Activated CD4-positive, alpha-beta T cell treated with anti-CD3 and anti-CD28 coated beads for 36 hours (primary cell): ENCODE data around the gene LFNG. TPM values are rescaled to one million over a fixed set of nuclear protein-coding genes. Genes with fewer than 3 reads are reported as not detected.
"Not testable (repeated sequence)": the region's sequence is repeated elsewhere in the genome, so short reads cannot be mapped to it uniquely, and the experiment has no call there.

Experiments
- ATAC-seq: fragments of 200-7000 bp; cut with Tn5 transposase; one replicate; pipeline ENCODE4 v1.10.0; 2021; ENCODE audit warnings: mild to moderate bottlenecking, moderate library complexity
- CTCF ChIA-PET: fragments of 350-600 bp; sonication (Branson Sonifier 250); formaldehyde crosslinking; loops from one replicate; lab custom pipeline; 2021; ENCODE audit warnings: antibody characterized with exemption; lab: Charles Lee
- POLR2A ChIA-PET: fragments of 350-600 bp; sonication (Branson Sonifier 250); formaldehyde crosslinking; loops from one replicate; lab custom pipeline; 2021; ENCODE audit warnings: antibody characterized with exemption, inconsistent platforms; lab: Charles Lee
- DNase-seq: peaks from one replicate; pipeline ENCODE4 v3.0.0-alpha.2; 2020
- H3K27ac Mint-ChIP-seq: one replicate; pipeline ENCODE4 v1.8.0; 2021; ENCODE audit warnings: mixed read lengths
- H3K27me3 Mint-ChIP-seq: one replicate; pipeline ENCODE4 v1.8.0; 2021; ENCODE audit warnings: mixed read lengths
- H3K36me3 Mint-ChIP-seq: one replicate; pipeline ENCODE4 v1.8.0; 2021; ENCODE audit warnings: low read depth, mixed read lengths
- H3K4me1 Mint-ChIP-seq: one replicate; pipeline ENCODE4 v1.8.0; 2021; ENCODE audit warnings: mixed read lengths
- H3K4me3 Mint-ChIP-seq: one replicate; pipeline ENCODE4 v1.8.0; 2021; ENCODE audit warnings: mild to moderate bottlenecking, moderate library complexity, mixed read lengths
- H3K9me3 Mint-ChIP-seq: one replicate; pipeline ENCODE4 v1.8.0; 2021; ENCODE audit warnings: low read depth, mixed read lengths
- intact Hi-C, 2 experiments: fragments of 100-400 bp; cut with DNase I in 1 of 2; cut with micrococcal nuclease in 1 of 2; formaldehyde crosslinking; loops; one replicate each; pipeline versions ENCODE4 v1.14.2 to v1.15.1; 2022 to 2024; cut with DNase I, micrococcal nuclease
- total RNA-seq, 2 experiments: library from RNA; stranded (reverse); gene quantifications; one replicate each; pipeline ENCODE4 v1.2.3, GENCODE V29; 2021

The LFNG gene
- total RNA-seq, 2 experiments from 2014 or later, result 14.9 to 23.3 TPM

DNA sequence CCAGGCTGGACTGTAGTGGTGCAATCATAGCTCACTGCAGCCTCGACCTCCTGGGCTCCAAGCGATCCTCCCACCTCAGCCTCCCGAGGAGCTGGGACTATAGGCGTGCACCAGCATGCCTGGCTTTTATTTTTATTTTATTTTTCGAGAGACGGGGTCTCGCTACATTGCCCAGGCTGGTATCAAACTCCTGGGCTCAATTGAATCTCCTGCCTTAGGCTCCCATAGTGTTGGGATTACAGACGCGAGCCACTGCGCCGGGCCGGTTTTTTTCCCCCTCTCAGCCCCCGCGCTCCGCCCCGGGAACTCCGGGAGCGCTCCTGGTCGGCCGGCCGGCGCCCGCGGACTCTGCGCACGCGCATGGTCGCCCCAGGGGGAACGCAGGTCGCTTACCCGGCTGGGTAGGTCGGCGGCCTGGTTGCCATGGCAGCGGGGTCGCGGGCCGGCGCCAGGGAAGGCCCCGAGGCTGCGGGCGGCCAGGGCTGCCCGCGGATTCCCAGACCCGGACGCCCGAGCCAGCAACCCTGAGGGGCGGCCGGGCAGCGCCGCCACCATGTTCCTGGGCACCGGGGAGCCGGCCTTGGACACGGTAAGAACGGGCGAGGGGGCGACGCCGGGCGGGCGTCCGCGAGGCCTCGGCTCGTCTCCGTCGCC lies 39.2 kb downstream of the LFNG start, which contains the start of gene IQCE:
Gene IQCE (plus strand): TSS at position 351 of the 654 bp plus-strand sequence. CDS start 203 bp downstream, at position 554.
- Mint-ChIP-seq H3K4me3 (peak within 1 kb of the TSS; percentile 73), H3K9me3 (no peaks in the 10 kb centered on the region), H3K4me1 (peaks cover 23% of the 10 kb centered on the region), H3K36me3 (peaks cover 10% of the 10 kb centered on the region), H3K27me3 (no peaks in the 10 kb centered on the region), H3K27ac (no peak within 1 kb of the TSS)
- ChIA-PET CTCF (interaction anchor here (0.6 kb wide), 1 partner anchor 194 kb away, joined by 4 read pairs; no protein-coding TSS in a partner anchor), POLR2A (interaction anchor here (0.6 kb wide), 2 partner anchors 28 to 709 kb away, joined by 4 to 5 read pairs; no protein-coding TSS in a partner anchor)
- peak; percentile 50 for ATAC-seq
- intact Hi-C loops, result loop anchor here (1.0 to 10.0 kb wide), 8 partner anchors 28 to 1026 kb away; partner anchors contain the start of genes TTYH3 (in 2 of the 2) and EIF3B (in 1 of the 2)
- DNase-seq, result peak; percentile 94

DNA sequence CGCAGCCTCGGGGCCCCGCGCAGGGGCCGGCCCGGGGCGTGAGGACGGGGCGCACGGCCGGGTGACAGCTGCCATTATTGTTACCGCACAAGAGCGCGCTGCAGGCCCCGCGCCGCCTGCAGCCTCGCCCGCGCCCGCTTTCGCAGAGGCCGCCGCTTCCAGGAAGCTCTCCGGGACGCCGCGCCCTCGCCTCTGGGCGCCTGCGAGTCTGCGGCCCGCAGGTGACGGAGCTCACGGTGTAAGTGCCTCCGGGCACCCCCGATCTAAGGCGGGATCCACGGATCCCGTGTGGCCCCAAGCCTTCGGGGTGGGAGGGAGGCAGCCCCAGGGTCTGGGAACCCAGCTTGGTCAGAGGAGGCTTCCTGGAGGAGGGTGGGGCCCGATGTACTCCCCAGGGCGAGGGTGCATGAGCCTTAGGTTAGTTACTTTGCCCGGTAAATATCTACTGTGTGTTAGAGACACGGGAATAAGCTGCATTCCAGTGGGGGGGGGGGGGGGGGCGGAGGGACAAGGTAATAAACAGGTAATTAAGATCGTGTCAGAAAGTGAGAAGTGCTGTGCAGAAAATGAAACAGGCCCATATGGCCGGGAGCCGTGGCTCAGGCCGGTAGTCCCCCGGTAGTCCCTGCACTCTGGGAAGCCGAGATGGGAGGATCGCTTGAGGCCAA lies 39.8 kb downstream of the LFNG start:
- Mint-ChIP-seq H3K4me3 (peak overlapping the region; percentile 73), H3K9me3 (no peaks in the 10 kb centered on the region), H3K4me1 (peaks cover 17% of the 10 kb centered on the region), H3K27me3 (no peaks in the 10 kb centered on the region), H3K36me3 (peaks cover 4% of the 10 kb centered on the region), H3K27ac (no peak overlapping the region)
- DNase-seq, result peak; percentile 66
- POLR2A ChIA-PET, result interaction anchor here (0.6 kb wide), 3 partner anchors 29 to 708 kb away, joined by 4 to 5 read pairs (median 5); no protein-coding TSS in a partner anchor
- CTCF ChIA-PET, result interaction anchor here (0.6 kb wide), 2 partner anchors 195 to 632 kb away, joined by 3 to 4 read pairs; no protein-coding TSS in a partner anchor
- intact Hi-C loops, result loop anchor here (1.0 to 10.0 kb wide), 8 partner anchors 29 to 1027 kb away; partner anchors contain the start of genes TTYH3 (in 2 of the 2) and EIF3B (in 1 of the 2)
- peak; percentile 14 for ATAC-seq

DNA sequence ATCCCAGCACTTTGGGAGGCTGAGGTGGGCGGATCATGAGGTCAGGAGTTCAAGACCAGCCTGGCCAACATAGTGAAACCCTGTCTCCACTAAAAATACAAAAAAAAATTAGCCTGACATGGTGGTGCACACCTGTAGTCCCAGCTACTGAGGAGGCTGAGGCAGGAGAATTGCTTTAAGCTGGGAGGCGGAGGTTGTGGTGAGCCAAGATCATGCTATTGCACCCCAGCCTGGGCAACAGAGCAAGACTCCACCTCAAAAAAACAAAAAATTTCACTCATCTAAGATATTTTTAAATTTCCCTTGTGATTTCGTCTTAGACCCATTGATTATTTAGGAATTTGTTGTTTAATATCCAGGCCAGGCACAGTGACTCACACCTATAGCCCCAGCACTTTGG lies 44.4 kb downstream of the LFNG start:
- H3K4me3 Mint-ChIP-seq, H3K27me3 Mint-ChIP-seq, intact Hi-C loops, H3K36me3 Mint-ChIP-seq, H3K27ac Mint-ChIP-seq, ATAC-seq, CTCF ChIA-PET, DNase-seq, POLR2A ChIA-PET, H3K9me3 Mint-ChIP-seq: not testable (repeated sequence)
- peaks cover 27% of the 10 kb centered on the region for H3K4me1 Mint-ChIP-seq

DNA sequence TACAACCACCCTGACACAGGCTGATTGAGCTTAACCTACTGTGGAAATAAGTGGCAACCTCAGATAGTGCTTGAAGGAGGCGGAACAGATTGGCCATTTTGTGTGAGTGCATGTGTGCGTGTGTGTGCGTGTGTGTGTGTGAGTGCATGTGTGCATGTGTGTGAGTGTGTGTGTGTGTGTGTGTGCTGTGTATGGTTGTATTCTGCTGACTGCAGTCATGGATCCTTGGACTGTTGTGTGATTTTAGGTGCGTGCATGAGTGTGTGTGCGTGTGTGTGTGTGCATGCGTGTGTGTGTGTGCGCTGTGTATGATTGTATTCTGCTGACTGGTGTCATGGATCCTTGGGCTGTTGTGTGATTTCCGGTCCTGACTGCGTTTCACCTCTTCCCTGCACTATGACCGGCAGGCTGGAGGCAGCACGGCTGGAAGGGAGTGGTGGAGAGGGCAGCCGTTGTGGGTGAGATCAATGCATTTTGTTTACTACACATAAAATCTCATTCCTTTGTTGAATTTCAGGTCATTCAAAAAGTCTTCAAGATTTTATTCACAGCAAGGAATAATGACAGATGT lies 45.5 kb downstream of the LFNG start:
- ATAC-seq (no peak), DNase-seq (no peak)
- ChIA-PET CTCF (interaction anchor here (0.6 kb wide), 1 partner anchor 145 kb away, joined by 4 read pairs; no protein-coding TSS in a partner anchor), POLR2A (no interaction called here)
- H3K4me1 Mint-ChIP-seq, result peaks cover 22% of the 10 kb centered on the region
- intact Hi-C loops, result loop anchor here in 1 of 2 experiments (5.0 kb wide), 1 partner anchor 83 kb away; no protein-coding TSS in a partner anchor
- H3K27ac Mint-ChIP-seq, result no peak overlapping the region
- H3K4me3 Mint-ChIP-seq, result no peak overlapping the region
- no peaks in the 10 kb centered on the region for H3K9me3 Mint-ChIP-seq
- H3K27me3 Mint-ChIP-seq, result no peaks in the 10 kb centered on the region
- H3K36me3 Mint-ChIP-seq, result peaks cover 2% of the 10 kb centered on the region

- Mint-ChIP-seq H3K4me1 (peaks cover 20% of the 10 kb centered on the region), H3K9me3 (no peaks in the 10 kb centered on the region), H3K27ac (peak overlapping the region; percentile 74), H3K4me3 (peak overlapping the region; percentile 48), H3K27me3 (no peaks in the 10 kb centered on the region), H3K36me3 (peaks cover 2% of the 10 kb centered on the region)
- ChIA-PET CTCF (interaction anchor here (0.9 to 1.1 kb wide), 2 partner anchors 102 to 149 kb away, joined by 3 to 4 read pairs; no protein-coding TSS in a partner anchor), POLR2A (no interaction called here)
- intact Hi-C loops, result loop anchor here (1.0 to 5.0 kb wide), 4 partner anchors 11 to 90 kb away; partner anchors contain the start of genes BRAT1 (in 1 of the 2), GRIFIN (in 1 of the 2) and TTYH3 (in 1 of the 2)
- ATAC-seq (peak; percentile 83), DNase-seq (peak; percentile 28)
Measured at GRCh38 chr7:2566348-2566889, 46.8 kb downstream of the LFNG start.

GRCh38 chr7:2566890-2567678 lies 47.5 kb downstream of the LFNG start:
- ATAC-seq, result peak; percentile 87
- peak overlapping the region; percentile 74 for H3K27ac Mint-ChIP-seq
- peak; percentile 82 for DNase-seq
- POLR2A ChIA-PET, result no interaction called here
- no peaks in the 10 kb centered on the region for H3K9me3 Mint-ChIP-seq
- H3K4me1 Mint-ChIP-seq, result peaks cover 20% of the 10 kb centered on the region
- no peaks in the 10 kb centered on the region for H3K27me3 Mint-ChIP-seq
- peak overlapping the region; percentile 48 for H3K4me3 Mint-ChIP-seq
- intact Hi-C loops, result loop anchor here (1.0 to 5.0 kb wide), 5 partner anchors 12 to 114 kb away; partner anchors contain the start of genes BRAT1 (in 1 of the 2), GRIFIN (in 1 of the 2) and TTYH3 (in 1 of the 2)
- CTCF ChIA-PET, result interaction anchor here (0.9 to 1.1 kb wide), 2 partner anchors 101 to 149 kb away, joined by 3 to 4 read pairs; no protein-coding TSS in a partner anchor
- peaks cover 2% of the 10 kb centered on the region for H3K36me3 Mint-ChIP-seq

- Mint-ChIP-seq H3K27me3 (no peaks in the 10 kb centered on the region), H3K4me1 (peaks cover 25% of the 10 kb centered on the region), H3K27ac (no peak overlapping the region), H3K4me3 (no peak overlapping the region), H3K9me3 (no peaks in the 10 kb centered on the region), H3K36me3 (peaks cover 5% of the 10 kb centered on the region)
- ATAC-seq, result no peak
- intact Hi-C loops, result loop anchor here (1.0 to 5.0 kb wide), 5 partner anchors 63 to 119 kb away; partner anchors contain the start of genes GRIFIN (in 1 of the 2) and TTYH3 (in 1 of the 2)
- DNase-seq, result peak; percentile 12
- POLR2A ChIA-PET, result no interaction called here
- CTCF ChIA-PET, result interaction anchor here (1.1 kb wide), 1 partner anchor 148 kb away, joined by 4 read pairs; no protein-coding TSS in a partner anchor
Measured at GRCh38 chr7:2567679-2568278, 48.2 kb downstream of the LFNG start.

DNA sequence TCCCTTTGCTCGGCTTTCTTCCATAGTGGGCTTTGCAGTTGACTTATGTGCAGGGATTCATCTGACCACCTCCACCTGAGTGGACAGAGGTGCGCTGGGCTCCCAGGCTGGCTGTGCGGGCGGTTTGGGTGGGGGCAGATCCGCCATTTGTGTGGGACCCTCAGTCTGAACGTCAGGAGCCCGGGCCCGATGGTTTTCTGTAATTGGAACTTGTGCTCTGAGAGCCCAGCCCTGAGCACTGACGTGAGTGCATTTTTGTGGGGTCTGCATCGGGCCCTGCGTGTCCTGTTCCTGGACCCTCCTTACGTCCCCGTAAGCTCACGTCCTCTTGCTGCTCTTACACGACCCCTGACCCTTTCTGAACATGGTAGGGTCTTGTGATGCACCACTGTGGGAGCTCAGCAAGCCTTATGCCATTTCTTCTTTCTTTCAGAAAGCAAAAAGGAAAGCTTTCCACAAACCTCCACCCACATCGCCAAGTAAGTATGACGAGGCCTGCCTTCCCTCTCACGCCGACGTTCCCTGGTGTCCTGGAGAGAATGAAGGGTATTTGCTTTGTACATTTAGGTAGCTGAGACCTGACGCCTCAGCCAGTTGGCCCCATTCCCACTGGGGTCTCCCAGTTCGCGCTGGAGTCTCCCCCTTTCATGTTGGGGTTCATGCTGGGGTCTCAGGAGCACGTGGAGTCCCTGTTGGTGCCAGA lies 49.1 kb downstream of the LFNG start:
- Mint-ChIP-seq H3K9me3 (no peaks in the 10 kb centered on the region), H3K4me1 (peaks cover 28% of the 10 kb centered on the region), H3K27me3 (no peaks in the 10 kb centered on the region), H3K36me3 (peaks cover 7% of the 10 kb centered on the region), H3K4me3 (no peak overlapping the region), H3K27ac (no peak overlapping the region)
- intact Hi-C loops, result loop anchor here (1.0 to 5.0 kb wide), 2 partner anchors 86 to 120 kb away; no protein-coding TSS in a partner anchor
- DNase-seq, result no peak
- ATAC-seq, result no peak
- ChIA-PET CTCF (no interaction called here), POLR2A (no interaction called here)

DNA sequence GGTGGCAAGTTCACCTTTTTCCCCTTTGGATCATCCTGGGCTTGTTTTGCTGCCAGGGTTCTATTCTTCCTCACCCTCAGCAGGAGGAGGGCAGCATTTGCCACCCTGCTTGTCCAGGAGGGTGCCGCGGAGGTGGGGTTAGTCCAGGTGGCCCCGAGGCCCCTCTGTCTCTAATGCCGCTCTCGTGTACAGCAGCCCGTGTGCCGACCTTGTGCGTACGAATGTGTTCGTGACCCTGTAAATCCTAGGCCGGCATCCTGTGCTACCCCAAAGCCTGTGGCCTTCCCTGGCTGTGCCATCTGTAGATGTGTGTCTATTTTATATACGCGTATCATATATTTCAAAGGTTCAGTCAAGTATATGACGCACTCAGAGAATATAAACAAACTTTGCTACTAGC lies 49.8 kb downstream of the LFNG start:
- Mint-ChIP-seq H3K27me3 (no peaks in the 10 kb centered on the region), H3K4me3 (no peak overlapping the region), H3K4me1 (peaks cover 28% of the 10 kb centered on the region), H3K9me3 (no peaks in the 10 kb centered on the region), H3K27ac (no peak overlapping the region), H3K36me3 (peaks cover 10% of the 10 kb centered on the region)
- ATAC-seq (no peak), DNase-seq (no peak)
- ChIA-PET POLR2A (no interaction called here), CTCF (no interaction called here)
- intact Hi-C loops, result loop anchor here in 1 of 2 experiments (5.0 kb wide), 1 partner anchor 87 kb away; no protein-coding TSS in a partner anchor
